GM18520 (cell line): Measurements from ENCODE around the gene FNBP1.
"Not testable (repeated sequence)": the region's sequence is repeated elsewhere in the genome, so short reads cannot be mapped to it uniquely, and the experiment has no call there.

Experiments
- ATAC-seq: cut with Tn5 transposase; IDR thresholded peaks from one replicate; pipeline ENCODE4 v1.9.1; 2021; ENCODE audit not compliant: unreplicated experiment

The FNBP1 gene

GRCh38 chr9:129962451-129962864 is 80.5 kb downstream of the FNBP1 start:
- ATAC-seq, result no peak

GRCh38 chr9:129958796-129959195 is 84.2 kb downstream of the FNBP1 start:
- no peak for ATAC-seq

GRCh38 chr9:129954868-129955550 is 88.0 kb downstream of the FNBP1 start:
- ATAC-seq, result no peak

DNA sequence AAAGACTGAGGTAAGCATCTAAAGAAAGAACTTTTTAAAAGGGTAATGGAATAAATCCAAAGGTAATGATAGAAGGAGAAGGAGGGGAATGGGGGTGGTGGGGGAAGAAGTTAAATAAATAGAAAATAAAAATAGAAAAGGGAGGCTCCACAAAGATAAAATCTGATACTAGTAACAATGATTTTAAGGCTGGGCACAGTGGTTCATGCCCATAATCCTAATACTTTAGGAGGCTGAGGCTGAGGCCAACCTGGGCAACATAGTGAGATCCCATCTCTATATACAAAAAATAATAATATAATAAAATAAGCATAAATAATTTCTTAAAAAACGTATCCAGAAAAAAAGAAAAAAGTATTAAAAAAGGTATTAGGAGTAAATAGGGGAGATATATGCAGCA is 89.3 kb downstream of the FNBP1 start:
- ATAC-seq, result no peak

GRCh38 chr9:129952337-129952736 is 90.7 kb downstream of the FNBP1 start:
- no peak for ATAC-seq

DNA sequence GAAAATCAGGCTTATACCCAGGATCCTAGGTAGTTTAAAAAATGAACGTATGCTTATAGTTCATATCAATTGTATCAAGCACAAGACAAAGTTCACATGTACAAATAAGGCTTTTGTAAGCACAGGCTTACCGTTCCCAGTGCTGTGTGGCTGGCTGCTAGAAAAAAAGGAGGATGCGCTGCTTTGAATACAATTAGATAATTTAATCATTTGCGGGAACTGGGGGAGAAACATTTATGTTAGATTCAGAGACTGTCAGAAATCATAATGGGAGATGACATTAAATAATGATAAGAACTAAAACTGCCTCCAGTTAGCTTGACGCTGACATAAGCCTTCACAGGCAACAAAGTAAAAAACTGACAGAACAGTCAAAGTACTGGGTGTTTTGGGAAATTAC is 93.2 kb downstream of the FNBP1 start:
- no peak for ATAC-seq

- ATAC-seq, result not testable (repeated sequence)
Observed at GRCh38 chr9:129948626-129949025, 94.4 kb downstream of the FNBP1 start.

DNA sequence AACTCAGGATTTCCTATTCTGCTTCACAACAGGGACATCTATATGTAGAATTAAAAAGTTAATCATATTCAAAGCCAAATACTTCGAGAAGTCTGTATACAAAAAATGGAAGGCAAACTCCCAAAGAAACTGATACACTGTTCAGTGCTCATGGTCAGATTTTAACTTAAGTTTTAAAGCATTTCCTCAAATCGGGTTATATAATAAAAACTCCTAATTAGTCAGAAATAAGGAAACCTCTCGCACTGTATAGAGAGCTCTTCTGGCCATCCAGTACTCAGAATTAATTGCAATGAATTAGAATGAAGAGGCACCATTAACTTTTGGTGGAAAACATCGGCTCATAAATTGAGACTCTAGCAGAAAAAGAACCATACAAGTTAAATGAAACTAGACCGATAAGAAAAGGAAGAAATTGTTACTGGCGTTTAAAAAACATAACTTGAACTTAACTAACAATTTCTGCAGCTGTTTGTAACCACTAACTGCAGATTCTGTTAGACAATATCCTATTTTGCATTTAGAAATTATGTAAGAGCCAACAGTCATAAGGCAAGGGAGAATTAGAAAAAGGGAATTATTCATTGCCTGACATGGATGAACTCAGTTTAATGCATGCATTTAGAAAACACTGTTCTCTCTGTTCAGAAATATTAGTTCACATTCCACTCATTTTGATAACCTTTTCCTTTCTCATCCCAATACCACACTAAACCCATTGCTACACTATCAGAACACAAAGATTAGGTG is 96.6 kb downstream of the FNBP1 start:
- ATAC-seq, result no peak

- no peak for ATAC-seq
Observed at GRCh38 chr9:129945314-129945713, 97.7 kb downstream of the FNBP1 start.

- ATAC-seq, result no peak
Observed at GRCh38 chr9:129944506-129945116, 98.4 kb downstream of the FNBP1 start.

DNA sequence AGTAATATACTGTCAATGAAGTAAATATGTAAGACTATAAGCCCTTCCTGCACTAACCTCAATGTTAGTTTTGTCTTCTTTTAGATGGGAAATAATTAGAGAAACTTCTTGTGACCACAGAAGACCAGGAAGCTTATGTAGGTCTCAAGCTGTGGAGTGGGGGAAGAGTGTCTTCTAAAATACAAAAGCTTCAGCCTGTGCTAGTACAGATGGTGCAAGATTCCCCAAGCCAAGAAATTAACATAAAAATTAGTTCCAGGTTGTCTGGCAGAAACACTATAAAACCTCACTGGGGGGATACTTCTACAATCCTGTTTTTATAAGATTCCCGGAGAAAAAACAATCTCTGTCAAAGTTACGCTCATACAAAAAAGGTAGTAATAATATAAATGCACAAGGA is 103.6 kb downstream of the FNBP1 start:
- no peak for ATAC-seq

DNA sequence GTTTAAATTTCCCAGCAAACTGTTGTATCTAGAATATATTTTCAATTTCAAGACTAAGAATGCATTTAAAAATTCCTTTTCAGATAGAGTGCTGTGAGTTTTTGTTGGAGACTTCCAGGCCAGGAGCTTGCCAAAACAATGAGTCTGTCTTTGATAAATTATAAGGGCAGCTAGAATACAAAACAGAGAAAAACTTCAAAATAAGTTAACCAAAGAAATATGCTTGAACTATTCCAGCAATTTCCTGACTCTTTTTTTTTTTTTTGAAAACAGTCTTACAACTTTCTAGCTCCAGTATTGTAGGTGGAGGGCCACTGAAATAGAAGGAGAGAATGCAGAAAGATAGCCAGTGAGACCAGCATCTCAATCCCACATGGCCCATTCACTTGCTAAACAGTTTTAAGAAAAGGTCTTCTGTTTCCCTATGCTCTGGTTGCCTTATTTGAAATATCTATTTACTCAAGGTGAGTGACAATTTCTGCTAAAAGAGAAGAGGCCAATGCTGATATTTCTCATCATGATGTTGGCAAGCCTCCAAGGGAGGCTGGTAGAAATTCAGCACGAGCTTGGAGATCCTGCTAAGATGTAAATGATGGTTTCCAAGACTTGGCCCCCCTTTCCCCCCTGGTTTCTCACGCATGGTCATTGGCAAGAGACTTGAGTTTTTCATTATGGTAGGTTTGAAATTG is 104.6 kb downstream of the FNBP1 start:
- no peak for ATAC-seq

DNA sequence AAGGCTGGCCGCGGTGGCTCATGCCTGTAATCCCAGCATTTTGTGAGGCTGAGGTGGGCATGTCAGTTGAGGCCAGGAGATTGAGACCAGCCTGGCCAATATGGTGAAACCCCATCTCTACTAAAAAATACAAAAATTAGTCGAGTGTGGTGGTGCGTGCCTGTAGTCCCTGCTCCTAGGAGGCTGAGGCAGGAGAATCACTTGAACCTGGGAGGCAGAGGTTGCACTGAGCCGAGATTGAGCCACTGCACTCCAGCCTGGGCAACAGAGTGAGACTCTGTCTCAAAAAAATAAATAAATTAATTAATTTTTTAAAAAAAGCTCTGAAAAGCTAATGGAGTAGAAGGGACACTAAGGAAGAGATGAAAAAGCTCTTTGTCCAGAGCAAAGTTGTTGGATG is 105.1 kb downstream of the FNBP1 start:
- ATAC-seq, result not testable (repeated sequence)

DNA sequence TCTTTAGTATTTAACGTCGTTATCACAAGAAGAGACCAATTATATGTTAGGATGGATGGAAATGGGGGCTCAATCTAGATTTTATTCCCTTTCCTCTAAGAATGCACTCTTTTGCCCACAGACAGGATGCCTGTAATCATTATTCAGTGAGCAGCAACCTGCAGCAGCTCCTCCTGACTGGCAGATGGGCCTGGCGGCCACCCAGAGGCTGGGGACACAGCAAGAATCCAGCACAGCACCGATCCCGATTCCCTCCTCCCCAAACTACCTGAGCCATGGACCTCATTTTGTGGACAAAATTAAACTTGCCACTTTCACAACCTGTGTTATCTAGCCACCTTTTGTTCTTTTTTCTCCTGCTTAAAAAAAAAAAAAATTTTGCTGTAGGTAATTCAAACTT is 106.8 kb downstream of the FNBP1 start:
- ATAC-seq, result no peak

GRCh38 chr9:129934780-129935179 is 108.2 kb downstream of the FNBP1 start:
- ATAC-seq, result no peak

DNA sequence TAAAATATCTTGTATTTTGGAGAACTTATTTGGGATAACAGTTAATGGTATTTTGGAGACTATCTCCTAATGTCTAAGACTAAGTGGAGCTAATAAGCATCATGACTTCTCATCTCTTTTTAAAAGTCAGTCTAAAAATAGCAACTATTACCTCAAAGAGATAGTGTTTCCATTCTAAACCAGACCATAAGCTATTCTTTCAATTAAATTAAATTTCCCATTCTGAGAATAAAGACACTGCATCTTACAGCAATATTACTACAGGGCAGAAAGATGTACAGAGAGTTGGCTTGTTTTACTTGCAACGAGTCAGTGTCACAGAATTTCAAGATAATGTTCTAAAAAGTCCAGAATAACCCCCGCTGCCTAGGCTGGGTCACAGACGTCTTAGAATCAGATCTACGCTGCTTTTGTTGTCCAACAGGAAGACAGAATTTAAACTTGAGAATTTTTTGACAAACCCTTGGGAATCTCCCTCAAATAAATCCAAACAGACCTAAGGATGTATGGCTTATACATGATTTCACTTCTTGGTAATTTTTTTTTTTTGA is 108.9 kb downstream of the FNBP1 start:
- ATAC-seq, result no peak

GRCh38 chr9:129933185-129934040 is 109.6 kb downstream of the FNBP1 start:
- no peak for ATAC-seq

GRCh38 chr9:129932303-129933151 is 110.5 kb downstream of the FNBP1 start:
- no peak for ATAC-seq

DNA sequence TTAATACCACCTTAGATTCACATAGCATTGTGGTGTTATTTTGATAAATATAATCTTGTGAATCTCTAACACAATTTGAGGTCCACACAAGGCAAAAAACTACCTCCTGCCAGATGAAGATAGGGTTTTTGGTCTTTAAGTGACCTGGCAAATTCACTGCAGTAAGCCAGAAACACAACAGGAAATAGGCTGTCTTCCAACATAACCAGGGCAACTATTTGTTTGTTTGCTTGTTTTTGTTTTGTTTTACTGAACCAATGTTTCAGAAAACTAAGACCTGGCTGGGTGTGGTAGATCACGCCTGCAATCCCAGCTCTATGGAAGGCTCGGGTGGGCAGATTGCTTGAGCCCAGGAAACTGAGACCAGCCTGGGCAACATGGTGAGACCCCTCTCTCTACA is 112.2 kb downstream of the FNBP1 start:
- ATAC-seq, result no peak
